ENCODE data around the gene FOXP1. TPM values are rescaled to one million over a fixed set of nuclear protein-coding genes. Genes with fewer than 3 reads are reported as not detected.

FOXP1 gene
- total and polyA plus RNA-seq, 2 of the 13 experiments (the other 11 are each of a cell fraction or from before 2014, with no cell fraction given), result 40.4 to 59.0 TPM

- Histone ChIP-seq H3K4me2 (ENCODE audit: low read depth, low read length) (no peak overlapping the region), H2AFZ (ENCODE audit: low read length) (no peak overlapping the region), H3K9me3 (ENCODE audit: low read length) (no peaks in the 10 kb centered on the region), H3K36me3 (replicated peaks in 1 of 2; ENCODE audit: control insufficient read depth in 1 of 2, insufficient read depth in 2 of 2, low read length in 2 of 2) (peaks cover 30 to 50% of the 10 kb centered on the region in 2 experiments), H3K4me3 (replicated peaks in 1 of 3; ENCODE audit: insufficient read depth in 1 of 3, low read depth in 2 of 3, low read length in 3 of 3) (no peak overlapping the region), H3K4me1 (ENCODE audit: insufficient read depth, low read length) (peaks cover 11% of the 10 kb centered on the region; the same call in 1 of the 2 replicates), H4K20me1 (ENCODE audit: insufficient read depth, low read length) (no peaks in the 10 kb centered on the region), H3K27me3 (ENCODE audit: control insufficient read depth in 1 of 2, insufficient read depth in 2 of 2, low read length in 2 of 2) (no peaks in the 10 kb centered on the region), H3K79me2 (ENCODE audit: insufficient read depth, low read length) (no peaks in the 10 kb centered on the region), H3K9ac (ENCODE audit: insufficient read depth, low read depth, low read length) (no peak overlapping the region), H3K27ac (ENCODE audit: extremely low read length, insufficient read depth, low read length) (no peak overlapping the region)
- ATAC-seq (no peak), DNase-seq (ENCODE audit: low spot score) (no peak), FAIRE-seq (no peak)
- TF ChIP-seq NFKB2 (CRISPR knock-in tag; IDR thresholded peaks at IDR 0.05; ENCODE audit: borderline replicate concordance), result no peak
- TF ChIP-seq ZNF569 (CRISPR knock-in tag; IDR thresholded peaks at IDR 0.05; ENCODE audit: borderline replicate concordance), result no peak
- TF ChIP-seq ZNF430 (CRISPR knock-in tag; IDR thresholded peaks at IDR 0.05), result no peak
- TF ChIP-seq THAP11 (CRISPR knock-in tag; IDR thresholded peaks at IDR 0.05), result no peak
- no peak for TF ChIP-seq XRCC5 (optimal IDR thresholded peaks at IDR 0.05; ENCODE audit: low read length)
- no peak for TF ChIP-seq ZSCAN21 (CRISPR knock-in tag; IDR thresholded peaks at IDR 0.05; ENCODE audit: borderline replicate concordance)
- TF ChIP-seq, protein P1, sequence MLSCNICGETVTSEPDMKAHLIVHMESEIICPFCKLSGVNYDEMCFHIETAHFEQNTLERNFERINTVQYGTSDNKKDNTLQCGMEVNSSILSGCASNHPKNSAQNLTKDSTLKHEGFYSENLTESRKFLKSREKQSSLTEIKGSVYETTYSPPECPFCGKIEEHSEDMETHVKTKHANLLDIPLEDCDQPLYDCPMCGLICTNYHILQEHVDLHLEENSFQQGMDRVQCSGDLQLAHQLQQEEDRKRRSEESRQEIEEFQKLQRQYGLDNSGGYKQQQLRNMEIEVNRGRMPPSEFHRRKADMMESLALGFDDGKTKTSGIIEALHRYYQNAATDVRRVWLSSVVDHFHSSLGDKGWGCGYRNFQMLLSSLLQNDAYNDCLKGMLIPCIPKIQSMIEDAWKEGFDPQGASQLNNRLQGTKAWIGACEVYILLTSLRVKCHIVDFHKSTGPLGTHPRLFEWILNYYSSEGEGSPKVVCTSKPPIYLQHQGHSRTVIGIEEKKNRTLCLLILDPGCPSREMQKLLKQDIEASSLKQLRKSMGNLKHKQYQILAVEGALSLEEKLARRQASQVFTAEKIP (CRISPR knock-in tag; IDR thresholded peaks at IDR 0.05; ENCODE audit: borderline replicate concordance), result no peak
- TF ChIP-seq, protein P2, sequence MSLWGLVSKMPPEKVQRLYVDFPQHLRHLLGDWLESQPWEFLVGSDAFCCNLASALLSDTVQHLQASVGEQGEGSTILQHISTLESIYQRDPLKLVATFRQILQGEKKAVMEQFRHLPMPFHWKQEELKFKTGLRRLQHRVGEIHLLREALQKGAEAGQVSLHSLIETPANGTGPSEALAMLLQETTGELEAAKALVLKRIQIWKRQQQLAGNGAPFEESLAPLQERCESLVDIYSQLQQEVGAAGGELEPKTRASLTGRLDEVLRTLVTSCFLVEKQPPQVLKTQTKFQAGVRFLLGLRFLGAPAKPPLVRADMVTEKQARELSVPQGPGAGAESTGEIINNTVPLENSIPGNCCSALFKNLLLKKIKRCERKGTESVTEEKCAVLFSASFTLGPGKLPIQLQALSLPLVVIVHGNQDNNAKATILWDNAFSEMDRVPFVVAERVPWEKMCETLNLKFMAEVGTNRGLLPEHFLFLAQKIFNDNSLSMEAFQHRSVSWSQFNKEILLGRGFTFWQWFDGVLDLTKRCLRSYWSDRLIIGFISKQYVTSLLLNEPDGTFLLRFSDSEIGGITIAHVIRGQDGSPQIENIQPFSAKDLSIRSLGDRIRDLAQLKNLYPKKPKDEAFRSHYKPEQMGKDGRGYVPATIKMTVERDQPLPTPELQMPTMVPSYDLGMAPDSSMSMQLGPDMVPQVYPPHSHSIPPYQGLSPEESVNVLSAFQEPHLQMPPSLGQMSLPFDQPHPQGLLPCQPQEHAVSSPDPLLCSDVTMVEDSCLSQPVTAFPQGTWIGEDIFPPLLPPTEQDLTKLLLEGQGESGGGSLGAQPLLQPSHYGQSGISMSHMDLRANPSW (CRISPR knock-in tag; IDR thresholded peaks at IDR 0.05; ENCODE audit: borderline replicate concordance), result no peak
- no peak for TF ChIP-seq NFIB (CRISPR knock-in tag; IDR thresholded peaks at IDR 0.05; ENCODE audit: borderline replicate concordance)
- intact Hi-C loops (cut with micrococcal nuclease; ENCODE audit: unreplicated experiment) (no loop called here), in situ Hi-C loops (cut with HindIII; ENCODE audit: extremely low pct_ligation_motif_present, low pct_unique_long_range_greater_than_20kb) (no loop called here)
- no TSS peak for BruUV-seq (replicated peaks)
- CTCF ChIA-PET (ENCODE audit: low intra/inter-chr PET ratio, low total read pairs), result no interaction called here
- POLR2A ChIA-PET, result no interaction called here
- WGBS (ENCODE audit: low lambda C conversion rate), result 98% methylated on average over 1 of the region's 1 CpG
These were observed 601.2 kb downstream of the FOXP1 start for GRCh38 chr3:70982284-70982683.
